Neural progenitor cell (in vitro differentiated cells): ENCODE measurements around the gene EYS. TPM values are rescaled to one million over a fixed set of nuclear protein-coding genes. Genes with fewer than 3 reads are reported as not detected.

ENCODE experiments used
- DNase-seq: peaks from one replicate; pipeline ENCODE4 v3.0.0-alpha.2; 2016; ENCODE audit warnings: low spot score
- H2AFZ ChIP-seq: fragments of 200-600 bp; sonication (generic); replicated peaks from 2 replicates; pipeline ENCODE4 v1.6.1; 2016; ENCODE audit warnings: antibody characterized with exemption
- H3F3A ChIP-seq: fragments of 200-600 bp; sonication (generic); 2 replicates; pipeline ENCODE4 v1.6.1; 2016; ENCODE audit warnings: antibody characterized with exemption, low read depth
- H3K27ac ChIP-seq: fragments of 200-600 bp; sonication (generic); 2 replicates; pipeline ENCODE4 v1.5.1; 2016; ENCODE audit warnings: mild to moderate bottlenecking
- H3K27me3 ChIP-seq: fragments of 200-600 bp; sonication (generic); 2 replicates; pipeline ENCODE4 v1.6.1; 2016; ENCODE audit warnings: mild to moderate bottlenecking, moderate library complexity
- H3K36me3 ChIP-seq: fragments of 200-600 bp; sonication (generic); 2 replicates; pipeline ENCODE4 v1.5.1; 2016
- H3K4me1 ChIP-seq: fragments of 200-600 bp; sonication (generic); 2 replicates; pipeline ENCODE4 v1.6.1; 2016; ENCODE audit warnings: mixed run types
- H3K4me2 ChIP-seq: fragments of 200-600 bp; sonication (generic); 2 replicates; pipeline ENCODE4 v1.6.1; 2016
- H3K4me3 ChIP-seq: fragments of 200-600 bp; sonication (generic); 2 replicates; pipeline ENCODE4 v1.5.1; 2016
- H3K79me2 ChIP-seq: fragments of 200-600 bp; sonication (generic); 2 replicates; pipeline ENCODE4 v1.6.1; 2016; ENCODE audit warnings: low read depth
- H3K9ac ChIP-seq: fragments of 200-600 bp; sonication (generic); 2 replicates; pipeline ENCODE4 v1.6.1; 2016
- H3K9me3 ChIP-seq: fragments of 200-600 bp; sonication (generic); 2 replicates; pipeline ENCODE4 v1.5.1; 2016; ENCODE audit warnings: low read depth
- H4K20me1 ChIP-seq: fragments of 200-600 bp; sonication (generic); 2 replicates; pipeline ENCODE4 v1.6.1; 2016; ENCODE audit warnings: low read depth
- H3K27ac Mint-ChIP-seq: 3 replicates; pipeline ENCODE4 v1.8.0; 2021; ENCODE audit warnings: mixed read lengths
- H3K27me3 Mint-ChIP-seq: 2 replicates; pipeline ENCODE4 v1.8.0; 2022; ENCODE audit warnings: low read depth, mild to moderate bottlenecking, inconsistent platforms, moderate library complexity, mixed read lengths; ENCODE audit not compliant: insufficient read depth
- H3K36me3 Mint-ChIP-seq: 3 replicates; pipeline ENCODE4 v1.8.0; 2021; ENCODE audit warnings: mixed read lengths
- H3K4me1 Mint-ChIP-seq: 3 replicates; pipeline ENCODE4 v1.8.0; 2021; ENCODE audit warnings: mixed read lengths
- H3K4me3 Mint-ChIP-seq: 3 replicates; pipeline ENCODE4 v1.8.0; 2021; ENCODE audit warnings: mild to moderate bottlenecking, moderate library complexity, mixed read lengths
- H3K9me3 Mint-ChIP-seq: 3 replicates; pipeline ENCODE4 v1.8.0; 2020; ENCODE audit warnings: mixed read lengths
- CTCF ChIP-seq: fragments of 200-600 bp; sonication (generic); IDR thresholded peaks from 2 replicates; pipeline ENCODE4 v1.5.1; 2017; ENCODE audit warnings: antibody characterized with exemption, mild to moderate bottlenecking
- EZH2 ChIP-seq: fragments of 200-600 bp; sonication (generic); IDR thresholded peaks from 2 replicates; pipeline ENCODE4 v1.6.1; 2017; ENCODE audit warnings: antibody characterized with exemption, mild to moderate bottlenecking, moderate library complexity
- EZH2phosphoT487 ChIP-seq: fragments of 200-600 bp; sonication (generic); IDR thresholded peaks from 2 replicates; pipeline ENCODE4 v1.6.1; 2017; ENCODE audit warnings: antibody characterized with exemption
- total RNA-seq: library from RNA; depleted of rRNA; stranded (reverse); fragments of >200 nt; gene quantifications from 2 replicates; pipeline ENCODE4 v1.2.3, GENCODE V29; 2015; ENCODE audit warnings: low replicate concordance

EYS gene
- total RNA-seq, 1 donor from 2014 or later: not detected

GRCh38 chr6:65191471-65191870 lies 515.6 kb downstream of the EYS start:
- H3K79me2 ChIP-seq: no peaks in the 10 kb centered on the region
- Mint-ChIP-seq H3K4me1 (no peaks in the 10 kb centered on the region), H3K4me3 (no peak overlapping the region), H3K9me3 (no peaks in the 10 kb centered on the region), H3K36me3 (no peaks in the 10 kb centered on the region), H3K27ac (no peak overlapping the region), H3K27me3 (no peaks in the 10 kb centered on the region)
- no peaks in the 10 kb centered on the region for H3F3A ChIP-seq
- no peak overlapping the region for H3K27ac ChIP-seq
- H3K27me3 ChIP-seq: no peaks in the 10 kb centered on the region
- no peaks in the 10 kb centered on the region for H3K36me3 ChIP-seq
- H3K9ac ChIP-seq: no peak overlapping the region
- peak overlapping the region; percentile 20 for H2AFZ ChIP-seq
- no peaks in the 10 kb centered on the region for H3K9me3 ChIP-seq
- H3K4me1 ChIP-seq: no peaks in the 10 kb centered on the region
- H4K20me1 ChIP-seq: no peaks in the 10 kb centered on the region
- no peak overlapping the region for H3K4me3 ChIP-seq
- no peak for DNase-seq
- TF ChIP-seq EZH2 (no peak), CTCF (no peak), EZH2phosphoT487 (no peak)
- H3K4me2 ChIP-seq: no peak overlapping the region

- Histone ChIP-seq H3K4me1 (no peaks in the 10 kb centered on the region), H3K9me3 (no peaks in the 10 kb centered on the region), H2AFZ (no peak overlapping the region), H3K27ac (no peak overlapping the region), H4K20me1 (no peaks in the 10 kb centered on the region), H3K36me3 (no peaks in the 10 kb centered on the region), H3F3A (no peaks in the 10 kb centered on the region), H3K79me2 (no peaks in the 10 kb centered on the region), H3K4me2 (no peak overlapping the region), H3K4me3 (no peak overlapping the region), H3K9ac (no peak overlapping the region), H3K27me3 (no peaks in the 10 kb centered on the region)
- DNase-seq: no peak
- H3K27ac Mint-ChIP-seq: no peak overlapping the region
- H3K4me3 Mint-ChIP-seq: no peak overlapping the region
- TF ChIP-seq EZH2phosphoT487 (no peak), EZH2 (no peak), CTCF (no peak)
- no peaks in the 10 kb centered on the region for H3K27me3 Mint-ChIP-seq
- H3K4me1 Mint-ChIP-seq: no peaks in the 10 kb centered on the region
- H3K36me3 Mint-ChIP-seq: no peaks in the 10 kb centered on the region
- no peaks in the 10 kb centered on the region for H3K9me3 Mint-ChIP-seq
Observed at GRCh38 chr6:65189236-65189881, 517.7 kb downstream of the EYS start.

GRCh38 chr6:65186826-65187225 lies 520.2 kb downstream of the EYS start:
- Mint-ChIP-seq H3K27ac (no peak overlapping the region), H3K27me3 (no peaks in the 10 kb centered on the region), H3K4me1 (no peaks in the 10 kb centered on the region), H3K9me3 (no peaks in the 10 kb centered on the region), H3K4me3 (no peak overlapping the region), H3K36me3 (no peaks in the 10 kb centered on the region)
- Histone ChIP-seq H3K4me2 (no peak overlapping the region), H3K27ac (no peak overlapping the region), H3K4me3 (no peak overlapping the region), H3K9me3 (no peaks in the 10 kb centered on the region), H3K79me2 (no peaks in the 10 kb centered on the region), H3F3A (no peaks in the 10 kb centered on the region), H4K20me1 (no peaks in the 10 kb centered on the region), H2AFZ (no peak overlapping the region), H3K4me1 (no peaks in the 10 kb centered on the region), H3K9ac (no peak overlapping the region), H3K36me3 (no peaks in the 10 kb centered on the region), H3K27me3 (no peaks in the 10 kb centered on the region)
- DNase-seq: no peak
- TF ChIP-seq EZH2phosphoT487 (no peak), CTCF (no peak), EZH2 (no peak)
